Fibroblast of mammary gland (primary cell): Measurements from ENCODE around the gene BDP1.
"Not testable (repeated sequence)": the region's sequence is repeated elsewhere in the genome, so short reads cannot be mapped to it uniquely, and the experiment has no call there.

Experiments used
- DNase-seq: peaks from one replicate; pipeline ENCODE4 v3.0.0-alpha.2; 2010; ENCODE audit warnings: low read depth
- H3K4me3 ChIP-seq: 2 replicates; pipeline ENCODE4 v1.5.1; 2011; ENCODE audit warnings: low read depth, mild to moderate bottlenecking, low read length, moderate library complexity; ENCODE audit not compliant: control insufficient read depth
- TF ChIP-seq, protein P1 (sequence below): conservative IDR thresholded peaks from 2 replicates; pipeline ENCODE4 v1.5.1; 2011; ENCODE audit warnings: low read depth, low read length, inconsistent platforms; ENCODE audit not compliant: control insufficient read depth, insufficient read depth

Gene BDP1

DNA sequence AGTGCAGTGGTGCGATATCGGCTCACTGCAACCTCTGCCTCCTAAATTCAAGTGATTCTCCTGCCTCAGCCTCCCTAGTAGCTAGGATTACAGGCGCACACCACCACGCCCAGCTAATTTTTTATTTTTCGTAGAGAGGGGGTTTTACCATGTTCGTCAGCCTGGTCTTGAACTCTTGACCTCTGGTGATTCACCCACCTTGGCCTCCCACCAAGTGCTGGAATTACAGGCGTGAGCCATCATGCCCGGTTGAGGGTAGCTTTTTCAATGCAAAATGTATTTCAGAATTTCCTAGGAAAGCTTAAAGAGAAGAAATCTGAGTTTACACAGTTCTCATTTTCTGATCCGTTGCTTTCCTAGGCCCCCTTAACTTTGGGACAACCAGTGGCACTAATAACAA lies 15.7 kb downstream of the BDP1 start:
- H3K4me3 ChIP-seq, result no peak overlapping the region
- DNase-seq, result peak; percentile 81
- TF ChIP-seq, protein P1, sequence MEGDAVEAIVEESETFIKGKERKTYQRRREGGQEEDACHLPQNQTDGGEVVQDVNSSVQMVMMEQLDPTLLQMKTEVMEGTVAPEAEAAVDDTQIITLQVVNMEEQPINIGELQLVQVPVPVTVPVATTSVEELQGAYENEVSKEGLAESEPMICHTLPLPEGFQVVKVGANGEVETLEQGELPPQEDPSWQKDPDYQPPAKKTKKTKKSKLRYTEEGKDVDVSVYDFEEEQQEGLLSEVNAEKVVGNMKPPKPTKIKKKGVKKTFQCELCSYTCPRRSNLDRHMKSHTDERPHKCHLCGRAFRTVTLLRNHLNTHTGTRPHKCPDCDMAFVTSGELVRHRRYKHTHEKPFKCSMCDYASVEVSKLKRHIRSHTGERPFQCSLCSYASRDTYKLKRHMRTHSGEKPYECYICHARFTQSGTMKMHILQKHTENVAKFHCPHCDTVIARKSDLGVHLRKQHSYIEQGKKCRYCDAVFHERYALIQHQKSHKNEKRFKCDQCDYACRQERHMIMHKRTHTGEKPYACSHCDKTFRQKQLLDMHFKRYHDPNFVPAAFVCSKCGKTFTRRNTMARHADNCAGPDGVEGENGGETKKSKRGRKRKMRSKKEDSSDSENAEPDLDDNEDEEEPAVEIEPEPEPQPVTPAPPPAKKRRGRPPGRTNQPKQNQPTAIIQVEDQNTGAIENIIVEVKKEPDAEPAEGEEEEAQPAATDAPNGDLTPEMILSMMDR, result no peak

GRCh38 chr5:71475788-71476384 lies 20.4 kb downstream of the BDP1 start:
- TF ChIP-seq, protein P1, result peak; percentile 79
- H3K4me3 ChIP-seq, result no peak overlapping the region
- DNase-seq, result peak; percentile 26

- TF ChIP-seq, protein P1, result no peak
- no peak for DNase-seq
- H3K4me3 ChIP-seq, result no peak overlapping the region
These were observed 26.0 kb downstream of the BDP1 start for GRCh38 chr5:71481441-71481840.

- peak; percentile 70 for DNase-seq
- TF ChIP-seq, protein P1, result no peak
- H3K4me3 ChIP-seq, result no peak overlapping the region
These were observed 26.7 kb downstream of the BDP1 start for GRCh38 chr5:71482132-71482531.

DNA sequence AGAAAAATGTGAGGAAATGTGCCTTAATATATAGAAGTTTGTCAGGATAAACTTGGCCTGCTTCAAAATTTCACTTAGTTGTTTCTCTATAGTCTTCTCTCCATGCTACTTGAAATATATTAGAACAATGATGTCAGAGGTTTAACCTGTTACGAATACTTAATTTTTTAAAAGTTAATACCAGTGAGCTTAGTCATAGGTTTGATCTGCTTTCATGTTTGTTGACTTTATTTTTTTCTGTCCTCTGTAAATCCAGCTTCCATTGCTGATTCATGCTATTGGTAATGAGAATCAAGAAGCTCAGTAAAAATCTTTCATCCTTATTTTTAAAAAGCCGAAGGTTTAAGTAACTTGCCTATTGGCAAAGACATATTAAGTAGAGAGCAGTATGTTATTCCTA lies 27.9 kb downstream of the BDP1 start:
- peak; percentile 83 for DNase-seq
- TF ChIP-seq, protein P1, result no peak
- no peak overlapping the region for H3K4me3 ChIP-seq

GRCh38 chr5:71492817-71493615 lies 37.6 kb downstream of the BDP1 start:
- TF ChIP-seq, protein P1, result no peak
- no peak for DNase-seq
- no peak overlapping the region for H3K4me3 ChIP-seq

GRCh38 chr5:71494202-71494601 lies 38.8 kb downstream of the BDP1 start:
- not testable (repeated sequence) for H3K4me3 ChIP-seq, DNase-seq

DNA sequence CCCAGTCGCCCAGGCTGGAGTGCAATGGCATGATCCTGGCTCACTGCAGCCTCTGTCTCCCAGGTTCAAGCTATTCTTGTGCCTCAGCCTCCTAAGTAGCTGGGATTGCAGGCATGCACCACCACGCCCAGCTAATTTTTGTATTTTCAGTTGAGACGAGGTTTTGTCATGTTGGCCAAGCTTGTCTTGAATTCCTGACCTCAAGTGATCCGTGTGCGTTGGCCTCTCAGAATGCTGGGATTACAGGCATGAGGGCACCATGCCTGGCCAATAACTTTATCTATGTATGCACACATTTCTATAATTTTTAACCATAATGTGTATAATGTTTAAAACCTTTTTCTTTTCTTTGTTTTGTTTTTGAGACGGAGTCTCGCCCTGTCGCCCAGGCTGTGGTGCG lies 43.3 kb downstream of the BDP1 start:
- DNase-seq, H3K4me3 ChIP-seq: not testable (repeated sequence)
